Thyroid gland (tissue), 4 donors: Measurements from ENCODE around the gene CINP. TPM values are rescaled to one million over a fixed set of nuclear protein-coding genes. Genes with fewer than 3 reads are reported as not detected.

ENCODE experiments used
- DNase-seq, 2 donors: peaks; one replicate each; pipeline ENCODE4 v3.0.0-alpha.2; 2019
- H3K27ac ChIP-seq, 3 donors: fragments of 200-600 bp; sonication (generic); 1 replicate in 2 of 3; 2 replicates in 1 of 3; pipeline ENCODE4 v1.5.1; 2016 to 2019; ENCODE audit warnings: mild to moderate bottlenecking in 1 of 3, moderate library complexity in 1 of 3
- H3K27me3 ChIP-seq: fragments of 200-600 bp; sonication (generic); one replicate; pipeline ENCODE4 v1.5.1; 2019
- H3K36me3 ChIP-seq, 2 donors: fragments of 200-600 bp; sonication (generic); one replicate each; pipeline ENCODE4 v1.5.1; 2016 to 2019
- H3K4me1 ChIP-seq, 2 donors: fragments of 200-600 bp; sonication (generic); one replicate each; pipeline ENCODE4 v1.5.1; 2017 to 2019
- H3K4me3 ChIP-seq, 3 donors: fragments of 200-600 bp; sonication (generic); replicated peaks in 1 of 3; 1 replicate in 2 of 3; 2 replicates in 1 of 3; pipeline ENCODE4 v1.5.1; 2016; ENCODE audit warnings: mild to moderate bottlenecking in 1 of 3
- H3K9me3 ChIP-seq: fragments of 200-600 bp; sonication (generic); one replicate; pipeline ENCODE4 v1.5.1; 2017
- CTCF ChIP-seq, 6 experiments: fragments of 200-600 bp in 3 of 6; fragments of 450-650 bp in 3 of 6; sonication (generic) in 3 of 6; IDR thresholded peaks; one replicate each; pipeline ENCODE4 v1.5.1; 2016 to 2019; ENCODE audit warnings: antibody characterized with exemption in 6 of 6, mild to moderate bottlenecking in 2 of 6, inconsistent platforms in 1 of 6, moderate library complexity in 1 of 6
- POLR2A ChIP-seq, 2 donors: fragments of 450-650 bp; IDR thresholded peaks; one replicate each; pipeline ENCODE4 v1.6.1; 2017; ENCODE audit warnings: antibody characterized with exemption in 2 of 2, mild to moderate bottlenecking in 2 of 2, moderate library complexity in 1 of 2
- WGBS, 2 donors: methylation state at CpG; one replicate each; pipeline ENCODE4 v1.1.5; 2017; 5-methylcytosine and 5-hydroxymethylcytosine counted together
- intact Hi-C: fragments of 100-400 bp; cut with DNase I; formaldehyde crosslinking; loops from one replicate; pipeline ENCODE4 v1.15.1; 2023
- total RNA-seq, 4 donors: library from RNA; depleted of rRNA; stranded (reverse); fragments of >200 nt; gene quantifications; one replicate each; pipeline ENCODE4 v1.2.3, GENCODE V29; 2016

The CINP gene
- total RNA-seq, 4 donors from 2014 or later: 31.9 to 43.3 (median 39.7) TPM

GRCh38 chr14:102371361-102371760, 8.7 kb upstream of the CINP start:
- H3K27ac ChIP-seq: no peak overlapping the region
- no peak for TF ChIP-seq POLR2A (IDR thresholded peaks at IDR 0.05)
- no peak for TF ChIP-seq CTCF (IDR thresholded peaks at IDR 0.05)
- H3K4me1 ChIP-seq: peaks cover 0 to 9% of the 10 kb centered on the region in 2 donors
- no peaks in the 10 kb centered on the region for H3K36me3 ChIP-seq
- no peak overlapping the region for H3K4me3 ChIP-seq
- intact Hi-C loops: no loop called here
- no peak for DNase-seq
- H3K27me3 ChIP-seq: no peaks in the 10 kb centered on the region
- H3K9me3 ChIP-seq: no peaks in the 10 kb centered on the region
- WGBS, 2 donors: 90 to 93% methylated on average over 4 of the region's 4 CpGs

- WGBS, 2 donors: 84 to 89% methylated on average over 11 of the region's 11 CpGs
- H3K27me3 ChIP-seq: no peaks in the 10 kb centered on the region
- H3K9me3 ChIP-seq: no peaks in the 10 kb centered on the region
- H3K27ac ChIP-seq: no peak overlapping the region
- no peak for TF ChIP-seq POLR2A (IDR thresholded peaks at IDR 0.05)
- TF ChIP-seq CTCF (IDR thresholded peaks at IDR 0.05): no peak
- H3K36me3 ChIP-seq: no peaks in the 10 kb centered on the region
- peaks cover 0 to 9% of the 10 kb centered on the region in 2 donors for H3K4me1 ChIP-seq
- no peak for DNase-seq
- no peak overlapping the region for H3K4me3 ChIP-seq
- intact Hi-C loops: no loop called here
Measured at GRCh38 chr14:102370305-102370809, 7.7 kb upstream of the CINP start.

DNA sequence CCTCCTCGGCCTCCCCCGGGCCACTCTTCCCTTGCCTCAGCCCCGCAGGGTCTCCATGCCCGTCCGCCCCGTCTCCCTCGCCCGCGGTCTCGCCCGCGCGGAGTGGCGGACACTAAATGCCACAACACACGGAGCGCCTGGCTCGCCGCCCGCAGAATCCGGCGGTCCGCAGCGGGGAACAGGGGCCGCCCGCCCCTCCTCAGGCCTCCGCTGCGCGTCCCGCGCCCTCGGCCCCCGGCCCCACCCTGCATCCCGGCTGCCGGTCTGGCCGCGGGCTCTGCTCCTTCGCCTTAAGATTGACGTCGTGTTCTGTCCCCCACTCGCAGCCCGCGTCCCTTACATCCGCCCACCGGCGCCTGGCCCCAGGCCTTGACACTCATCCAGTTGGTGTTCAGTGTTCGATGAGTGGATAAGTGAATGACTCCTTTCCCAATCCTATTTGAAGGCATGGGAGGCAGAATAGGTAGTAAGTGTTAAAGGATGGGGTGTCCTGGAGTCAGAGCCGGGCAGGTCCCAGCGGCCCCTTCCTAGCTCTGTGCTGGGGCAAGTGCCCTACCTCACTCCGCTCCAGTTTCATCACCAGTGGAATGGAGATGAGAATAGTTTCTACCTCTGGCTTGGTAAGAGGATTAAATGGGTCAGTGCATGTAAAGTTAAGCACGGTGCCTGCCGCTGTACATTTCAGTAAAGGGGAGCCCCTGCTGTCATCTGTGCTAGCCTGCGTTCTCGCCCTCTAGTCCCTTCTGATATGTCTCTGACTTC, 673 bp upstream of the CINP start:
- 5 to 16% methylated on average over 7 to 20 of the region's 53 CpGs for WGBS, 2 donors
- peak in 1 of 2 donors; percentile 53 for DNase-seq
- H3K4me3 ChIP-seq: peak overlapping the region; percentile 83 to 99 (median 93)

DNA sequence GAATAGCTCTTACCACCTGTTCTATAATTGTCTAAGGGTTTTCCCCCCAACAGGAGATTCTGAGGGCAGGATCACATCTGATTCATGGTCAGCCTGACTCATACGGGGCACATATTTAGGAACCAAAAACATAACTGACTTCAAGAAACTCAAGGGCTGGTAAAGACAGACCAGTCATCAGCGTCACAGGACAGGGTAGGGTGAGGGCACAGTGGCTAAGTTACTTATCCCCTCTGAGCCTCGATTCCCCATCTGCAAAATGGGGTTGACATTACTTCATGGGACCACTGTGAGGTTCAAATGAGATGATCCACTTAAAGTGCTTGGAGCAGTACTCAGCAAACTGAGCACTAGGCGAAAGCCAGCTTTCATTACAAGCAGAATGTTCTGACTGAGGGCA, 606 bp downstream of the CINP start:
- no peak for DNase-seq
- peaks cover 9 to 10% of the 10 kb centered on the region in 2 donors for H3K36me3 ChIP-seq
- no peaks in the 10 kb centered on the region for H3K27me3 ChIP-seq
- intact Hi-C loops: no loop called here
- peak overlapping the region; percentile 59 to 80 (median 66) for H3K27ac ChIP-seq
- 24 to 28% methylated on average over 4 of the region's 4 CpGs for WGBS, 2 donors
- H3K4me3 ChIP-seq: peak overlapping the region; percentile 56 to 93 (median 83)
- no peak for TF ChIP-seq POLR2A (IDR thresholded peaks at IDR 0.05)
- TF ChIP-seq CTCF (IDR thresholded peaks at IDR 0.05): no peak
- H3K4me1 ChIP-seq: peaks cover 18 to 20% of the 10 kb centered on the region in 2 donors
- no peaks in the 10 kb centered on the region for H3K9me3 ChIP-seq

More for the DNA sequence above, 673 bp upstream of the CINP start:
- TF ChIP-seq POLR2A (IDR thresholded peaks at IDR 0.05) (no peak), CTCF (IDR thresholded peaks at IDR 0.05) (no peak)
- Histone ChIP-seq H3K9me3 (no peaks in the 10 kb centered on the region), H3K36me3 (no peaks in the 10 kb centered on the region), H3K27ac (peak overlapping the region; percentile 73 to 90 (median 88)), H3K27me3 (no peaks in the 10 kb centered on the region), H3K4me1 (peaks cover 18 to 24% of the 10 kb centered on the region in 2 donors)
- intact Hi-C loops: no loop called here

GRCh38 chr14:102360388-102360787, 2.3 kb downstream of the CINP start:
- TF ChIP-seq CTCF (IDR thresholded peaks at IDR 0.05): no peak
- TF ChIP-seq POLR2A (IDR thresholded peaks at IDR 0.05): no peak
- no peak for DNase-seq
- 97 to 98% methylated on average over 3 of the region's 3 CpGs for WGBS, 2 donors
- Histone ChIP-seq H3K9me3 (no peaks in the 10 kb centered on the region), H3K4me3 (no peak overlapping the region), H3K4me1 (peaks cover 18 to 20% of the 10 kb centered on the region in 2 donors), H3K36me3 (peaks cover 15 to 17% of the 10 kb centered on the region in 2 donors), H3K27me3 (no peaks in the 10 kb centered on the region), H3K27ac (no peak overlapping the region)
- intact Hi-C loops: no loop called here
